ENCODE data around the gene CLSTN1.
"Not testable (repeated sequence)": the region's sequence is repeated elsewhere in the genome, so short reads cannot be mapped to it uniquely, and the experiment has no call there.

CLSTN1 gene

GRCh38 chr1:9760824-9761223, 62.9 kb downstream of the CLSTN1 start:
- DNase-seq: no peak

GRCh38 chr1:9759939-9760338, 63.8 kb downstream of the CLSTN1 start:
- no peak for DNase-seq

- no peak for DNase-seq
Measured at GRCh38 chr1:9758559-9759121, 65.1 kb downstream of the CLSTN1 start.

- DNase-seq: no peak
Measured at GRCh38 chr1:9755441-9755995, 68.2 kb downstream of the CLSTN1 start.

- peak; percentile 29 for DNase-seq
Measured at GRCh38 chr1:9753121-9753531, 70.6 kb downstream of the CLSTN1 start.

- no peak for DNase-seq
Measured at GRCh38 chr1:9751971-9752370, 71.8 kb downstream of the CLSTN1 start.

GRCh38 chr1:9749361-9749760, 74.4 kb downstream of the CLSTN1 start:
- no peak for DNase-seq

- not testable (repeated sequence) for DNase-seq
Measured at GRCh38 chr1:9748391-9748790, 75.4 kb downstream of the CLSTN1 start.

- no peak for DNase-seq
Measured at GRCh38 chr1:9746651-9747050, 77.1 kb downstream of the CLSTN1 start.

GRCh38 chr1:9746211-9746610, 77.6 kb downstream of the CLSTN1 start:
- DNase-seq: no peak

GRCh38 chr1:9744106-9744799, 79.5 kb downstream of the CLSTN1 start:
- no peak for DNase-seq

- no peak for DNase-seq
Measured at GRCh38 chr1:9737671-9738070, 86.1 kb downstream of the CLSTN1 start.

GRCh38 chr1:9737057-9737456, 86.7 kb downstream of the CLSTN1 start:
- DNase-seq: no peak

- no peak for DNase-seq
Measured at GRCh38 chr1:9736241-9736640, 87.5 kb downstream of the CLSTN1 start.

GRCh38 chr1:9735800-9736199, 88.0 kb downstream of the CLSTN1 start:
- no peak for DNase-seq

- no peak for DNase-seq
Measured at GRCh38 chr1:9733160-9733789, 90.5 kb downstream of the CLSTN1 start.

- no peak for DNase-seq
Measured at GRCh38 chr1:9732123-9732971, 91.4 kb downstream of the CLSTN1 start.

GRCh38 chr1:9731561-9731960, 92.2 kb downstream of the CLSTN1 start:
- DNase-seq: no peak

- DNase-seq: no peak
Measured at GRCh38 chr1:9731051-9731537, 92.7 kb downstream of the CLSTN1 start.

- no peak for DNase-seq
Measured at GRCh38 chr1:9730096-9730901, 93.5 kb downstream of the CLSTN1 start.

GRCh38 chr1:9729523-9729922, 94.2 kb downstream of the CLSTN1 start:
- no peak for DNase-seq
